ENCODE results near the gene SMG7.

SMG7 gene

DNA sequence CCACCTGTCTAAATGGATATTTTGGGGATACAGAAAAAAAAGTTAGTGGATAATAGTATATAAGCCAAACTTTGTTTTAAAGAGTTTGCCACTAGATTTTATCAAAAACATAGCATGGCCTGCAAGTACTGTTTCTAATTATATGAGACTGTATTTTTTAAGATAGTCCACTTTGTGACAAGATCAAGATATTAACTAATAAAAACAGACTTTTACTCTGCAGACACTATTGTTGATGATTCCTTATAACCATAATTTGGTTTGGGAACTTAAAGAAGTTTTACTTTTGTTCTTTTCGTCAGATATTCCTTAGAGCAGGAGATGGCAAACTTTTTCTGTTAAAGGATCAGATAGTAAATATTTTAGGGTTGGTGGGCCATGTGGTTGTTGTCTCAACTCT lies 36.4 kb downstream of the SMG7 start:
- no peak for DNase-seq (ENCODE audit: low read depth in 2 of 2)

DNA sequence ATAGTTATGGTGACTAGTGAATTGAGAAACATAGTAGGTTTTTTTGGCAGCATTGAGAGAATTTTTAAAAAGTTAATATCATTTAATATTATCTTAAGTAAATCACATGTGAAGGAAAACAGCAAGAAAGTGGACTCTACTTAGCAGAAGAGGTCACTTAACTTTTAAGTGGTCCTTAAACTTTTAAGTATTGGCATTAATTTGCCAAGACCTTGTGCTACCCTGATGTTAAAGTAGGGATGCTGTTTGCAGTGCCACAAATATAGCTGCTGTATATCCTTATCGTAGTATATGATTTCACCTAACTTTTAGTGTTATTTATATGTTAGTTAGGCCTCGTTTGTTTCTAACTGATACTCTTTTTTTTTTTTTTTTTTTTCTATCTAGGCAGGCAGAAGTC lies 40.2 kb downstream of the SMG7 start:
- DNase-seq (ENCODE audit: low read depth in 2 of 2): no peak

DNA sequence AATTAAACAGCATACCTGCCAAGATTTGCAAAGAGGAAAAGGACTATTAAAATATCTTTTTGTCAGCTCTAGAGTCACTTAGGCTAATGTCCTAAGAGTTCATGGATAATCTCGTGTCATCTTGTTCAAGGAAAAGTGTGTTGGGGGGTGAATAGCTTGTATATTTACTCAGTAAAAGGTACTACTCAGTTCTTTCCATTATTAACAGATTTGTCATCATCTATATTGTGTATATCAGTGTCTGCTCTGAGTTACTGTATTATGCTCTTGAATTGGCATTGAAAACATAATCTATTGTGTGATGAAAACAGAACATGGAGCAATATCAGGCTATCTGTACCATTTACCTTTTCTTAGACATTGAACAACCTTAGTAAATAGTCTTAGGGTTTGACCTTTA lies 41.9 kb downstream of the SMG7 start:
- DNase-seq (ENCODE audit: low read depth in 2 of 2): no peak

DNA sequence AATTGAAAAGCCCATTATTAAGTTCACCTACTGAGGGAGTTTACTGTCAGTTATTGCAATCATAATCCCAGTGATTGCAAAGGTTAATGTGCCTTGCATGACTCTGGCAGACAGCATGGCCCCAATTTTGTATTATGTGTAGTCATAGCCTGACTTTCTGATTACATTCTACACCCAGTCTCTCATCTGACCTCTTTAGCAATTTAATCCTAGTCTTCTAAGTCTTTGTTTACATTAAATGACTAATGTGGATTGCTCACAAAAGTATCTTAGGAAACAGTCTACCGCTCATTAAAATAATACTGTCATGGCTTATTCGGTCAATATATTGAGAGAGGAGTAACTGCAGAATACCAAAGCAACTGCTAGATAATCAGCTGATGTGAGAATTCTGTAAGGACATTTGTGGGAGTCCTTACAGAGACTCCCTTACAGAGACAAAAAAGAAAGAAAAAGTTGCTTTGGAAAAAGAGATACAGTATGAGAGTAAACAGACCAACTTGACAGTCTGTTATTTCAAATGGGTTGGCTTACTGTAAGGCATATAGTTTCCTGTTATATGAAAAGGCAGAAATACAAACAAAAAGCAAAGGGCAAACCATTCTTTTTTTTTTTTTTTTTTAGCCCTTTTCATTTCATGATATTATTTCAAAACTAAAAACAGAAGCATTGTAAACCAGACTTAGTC lies 42.8 kb downstream of the SMG7 start:
- no peak for DNase-seq (ENCODE audit: low read depth in 2 of 2)

DNA sequence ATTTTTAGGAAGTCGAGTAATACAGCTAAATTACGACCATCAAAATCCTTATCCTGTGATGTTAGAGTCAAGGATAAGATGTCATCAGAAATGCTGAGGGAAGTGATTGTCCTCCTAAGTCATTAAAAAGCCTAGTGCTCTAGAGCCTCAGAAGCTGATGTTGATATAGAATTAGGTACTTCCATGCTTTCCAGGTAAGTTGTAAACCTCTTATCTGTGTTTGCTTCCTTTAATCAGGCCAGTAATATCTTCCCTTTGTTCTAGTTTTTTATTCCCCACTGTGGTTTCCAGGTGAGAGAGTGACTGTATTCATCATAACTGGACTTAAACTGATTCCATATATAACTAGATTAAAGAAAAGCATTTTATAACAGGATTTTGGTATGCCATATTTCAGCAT lies 44.4 kb downstream of the SMG7 start:
- DNase-seq (ENCODE audit: low read depth in 2 of 2): no peak

DNA sequence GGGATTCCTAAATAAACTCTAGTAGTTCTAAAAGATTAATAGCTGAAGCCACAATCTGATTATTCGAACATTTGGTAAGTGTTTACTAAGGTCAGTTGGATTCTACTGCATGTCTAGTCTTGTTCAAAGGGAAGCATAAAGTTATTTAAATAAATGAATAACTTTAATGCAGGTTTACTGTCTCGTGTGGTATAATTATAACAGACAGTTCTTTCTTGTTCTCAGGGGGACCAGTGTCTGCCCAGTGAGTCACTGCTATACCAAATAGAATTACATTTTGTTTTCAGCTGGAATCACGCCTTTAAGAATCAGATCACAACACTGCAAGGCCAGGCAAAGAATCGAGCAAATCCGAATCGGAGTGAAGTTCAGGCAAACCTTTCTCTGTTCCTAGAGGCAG lies 45.1 kb downstream of the SMG7 start:
- DNase-seq (ENCODE audit: low read depth in 2 of 2): no peak

DNA sequence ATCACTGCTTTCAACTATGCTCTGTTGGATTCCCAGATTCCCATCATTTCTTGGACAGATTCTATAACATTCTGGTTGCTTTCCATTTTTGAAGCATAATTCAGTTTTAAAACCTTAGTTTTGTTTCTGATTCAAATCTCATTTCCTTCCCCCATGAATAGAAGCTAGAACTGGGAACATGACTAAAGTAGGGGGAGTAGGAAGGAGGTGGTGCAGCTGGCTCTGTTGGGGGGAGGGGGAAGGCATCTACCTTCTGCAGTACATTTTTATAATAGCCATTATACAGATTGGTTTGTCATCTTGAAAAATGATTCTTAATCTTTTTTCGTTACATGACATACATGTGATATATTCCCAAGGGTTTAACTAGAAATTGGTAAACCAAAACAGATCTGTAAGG lies 48.1 kb downstream of the SMG7 start:
- no peak for DNase-seq (ENCODE audit: low read depth in 2 of 2)

DNA sequence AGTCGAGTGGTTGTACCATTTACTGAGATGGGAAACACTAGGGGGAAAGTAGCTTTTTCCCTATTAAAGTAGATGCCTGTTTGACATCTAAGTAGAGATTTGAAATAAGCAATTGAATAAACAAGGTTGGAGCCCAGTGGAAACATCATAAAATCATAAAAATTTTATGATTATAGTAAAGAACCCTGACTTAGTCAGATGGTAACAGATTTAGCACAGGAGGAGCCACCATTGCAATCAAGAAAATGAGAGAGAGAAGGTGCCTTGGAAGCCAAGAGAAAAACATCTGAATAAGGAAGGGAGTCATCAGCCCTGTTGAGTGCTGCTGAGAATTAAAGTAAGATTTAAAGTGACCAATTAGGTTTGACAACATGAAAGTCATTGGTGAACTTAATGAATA lies 49.8 kb downstream of the SMG7 start:
- DNase-seq (ENCODE audit: low read depth in 2 of 2): no peak

DNA sequence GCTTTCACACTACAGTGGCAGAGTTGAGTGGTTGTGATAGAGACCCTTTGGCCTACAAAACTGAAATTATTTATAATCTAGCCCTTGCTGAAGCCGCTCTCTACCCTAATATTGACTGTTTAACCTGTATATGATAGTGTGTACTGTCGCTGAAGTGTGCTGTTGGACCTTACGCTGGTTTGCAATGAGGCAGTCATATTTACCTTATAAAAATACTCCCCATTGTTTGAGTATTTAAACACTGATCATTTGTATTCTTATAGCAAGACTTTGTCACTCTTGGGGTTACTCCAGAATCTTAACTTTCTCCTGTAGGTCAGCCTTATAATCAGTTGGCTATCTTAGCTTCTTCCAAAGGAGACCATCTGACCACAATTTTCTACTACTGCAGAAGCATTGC lies 56.3 kb downstream of the SMG7 start:
- DNase-seq (ENCODE audit: low read depth in 2 of 2): no peak

DNA sequence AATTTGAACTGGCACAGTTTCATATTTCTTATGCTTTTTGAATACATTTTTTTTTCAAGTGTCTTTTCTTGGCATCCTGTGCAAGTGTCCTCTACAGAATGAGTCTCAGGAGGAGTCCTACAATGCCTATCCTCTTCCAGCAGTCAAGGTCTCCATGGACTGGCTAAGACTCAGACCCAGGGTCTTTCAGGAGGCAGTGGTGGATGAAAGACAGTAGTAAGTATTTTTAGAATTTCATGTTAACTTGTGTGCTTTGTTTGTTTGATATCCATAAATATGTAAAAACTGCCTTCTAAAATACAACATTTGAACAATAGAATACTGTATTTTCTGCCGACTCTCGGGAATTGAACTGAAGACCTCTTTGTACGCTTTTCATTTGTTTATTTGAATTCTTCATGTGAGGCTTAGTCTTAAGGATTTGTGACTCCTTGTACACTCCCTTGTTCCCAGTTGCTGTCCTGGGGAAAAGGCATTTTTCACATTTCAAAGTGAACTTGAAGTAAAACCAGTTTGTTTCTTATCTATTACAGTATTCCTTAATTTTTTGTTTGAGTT lies 61.4 kb downstream of the SMG7 start:
- DNase-seq (ENCODE audit: low read depth in 2 of 2): no peak

DNA sequence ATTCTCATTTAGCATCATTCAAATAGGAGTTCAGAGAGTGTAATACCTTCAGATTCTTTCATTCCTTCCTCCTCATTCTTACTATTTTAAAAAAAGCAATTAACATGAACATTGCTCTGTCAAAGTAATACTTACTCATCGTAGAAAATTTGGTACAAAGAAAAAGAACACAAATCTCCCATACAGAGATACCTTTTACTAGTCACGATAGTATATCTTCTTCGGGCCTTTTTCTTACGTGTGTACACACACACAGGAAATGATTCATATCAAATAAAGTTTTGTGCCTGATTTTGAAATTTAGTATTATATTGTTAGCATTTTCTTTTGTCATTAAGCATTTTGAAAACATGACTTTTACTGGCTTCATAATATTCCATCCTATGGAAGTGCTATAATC lies 65.1 kb downstream of the SMG7 start:
- no peak for DNase-seq (ENCODE audit: low read depth in 2 of 2)

DNA sequence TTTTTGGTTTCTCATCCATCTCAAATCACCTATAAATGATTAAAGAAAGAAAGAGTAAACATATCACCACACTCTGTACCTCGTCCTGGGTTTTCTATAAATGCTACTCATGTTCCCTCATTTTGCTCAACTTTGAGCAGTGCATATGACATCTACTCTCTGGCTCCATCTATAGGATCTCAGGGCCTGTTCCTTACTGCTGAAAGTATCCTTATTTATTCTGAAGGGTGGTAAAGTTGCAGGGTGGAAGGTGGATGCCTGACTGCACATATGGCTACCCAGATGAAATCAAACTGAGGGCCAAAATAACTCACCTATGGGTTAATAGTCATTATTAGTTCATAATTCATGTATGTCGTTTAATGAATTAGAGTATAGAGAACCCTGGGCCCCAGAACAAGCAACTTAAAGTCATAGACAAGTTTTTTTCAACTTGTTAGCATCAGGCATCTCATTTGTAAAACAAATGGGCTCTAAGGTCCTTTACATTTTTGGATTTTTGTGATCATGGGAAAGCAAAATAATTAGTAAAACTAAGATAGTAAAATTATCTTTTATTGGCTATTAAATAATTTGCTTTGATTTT lies 71.4 kb downstream of the SMG7 start:
- DNase-seq (ENCODE audit: low read depth in 2 of 2): no peak

DNA sequence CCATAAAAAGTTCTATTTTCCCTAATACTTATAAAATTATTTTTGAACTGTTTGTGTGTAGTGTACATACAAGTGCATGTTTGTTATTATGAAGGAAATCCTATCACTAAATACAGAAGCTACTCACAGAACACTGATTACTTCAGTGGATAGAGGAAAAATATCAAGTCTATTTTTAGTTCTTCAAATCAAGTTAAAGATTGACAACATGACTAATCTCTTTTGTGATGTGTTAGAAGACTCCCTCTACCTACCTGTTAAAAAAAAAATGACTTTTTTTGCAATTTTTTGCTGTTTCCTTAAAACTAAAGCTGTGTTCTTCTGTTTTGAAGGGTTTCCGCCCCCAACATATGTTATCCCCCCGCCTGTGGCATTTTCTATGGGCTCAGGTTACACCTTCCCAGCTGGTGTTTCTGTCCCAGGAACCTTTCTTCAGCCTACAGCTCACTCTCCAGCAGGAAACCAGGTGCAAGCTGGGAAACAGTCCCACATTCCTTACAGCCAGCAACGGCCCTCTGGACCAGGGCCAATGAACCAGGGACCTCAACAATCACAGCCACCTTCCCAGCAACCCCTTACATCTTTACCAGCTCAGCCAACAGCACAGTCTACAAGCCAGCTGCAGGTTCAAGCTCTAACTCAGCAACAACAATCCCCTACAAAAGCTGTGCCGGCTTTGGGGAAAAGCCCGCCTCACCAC lies 72.4 kb downstream of the SMG7 start:
- DNase-seq (ENCODE audit: low read depth in 2 of 2): no peak

DNA sequence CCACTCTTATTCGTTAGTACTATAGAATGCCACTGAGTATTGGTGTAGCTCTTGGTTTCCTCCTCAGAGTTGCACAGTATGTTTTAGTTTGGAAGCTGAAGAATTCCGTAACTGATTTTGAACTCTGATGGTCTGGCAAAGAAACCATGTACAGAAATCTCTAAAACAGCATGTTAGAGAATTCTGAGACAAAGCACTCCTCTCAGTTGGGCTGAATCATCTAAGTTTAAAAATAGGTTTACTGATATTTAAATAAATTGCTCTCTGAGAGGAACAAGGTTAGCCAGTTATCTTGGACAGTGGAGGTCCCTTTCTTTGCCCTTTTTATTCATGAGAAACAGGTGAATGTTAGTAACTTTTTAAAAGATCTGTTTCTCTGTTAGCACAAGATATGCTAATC lies 74.1 kb downstream of the SMG7 start:
- no peak for DNase-seq (ENCODE audit: low read depth in 2 of 2)

DNA sequence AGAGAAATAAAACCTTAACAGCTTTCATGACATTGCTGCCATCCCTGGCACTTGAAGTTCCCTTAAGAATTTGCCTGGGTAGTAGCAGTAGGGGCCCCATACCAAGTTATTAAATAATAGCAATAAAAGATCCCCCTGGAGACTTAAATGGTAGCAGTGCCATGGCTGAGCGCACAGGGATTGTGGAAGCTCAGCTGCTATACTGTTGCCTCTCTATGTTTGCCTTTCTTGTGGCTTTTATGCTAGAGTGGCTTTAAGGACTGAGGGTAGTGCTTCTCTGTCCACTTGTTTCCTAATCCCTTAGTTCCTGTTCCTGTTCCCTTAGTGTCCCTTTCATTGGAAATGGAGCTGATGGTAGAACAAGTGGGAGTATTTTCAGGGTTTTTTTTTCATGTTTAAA lies 75.8 kb downstream of the SMG7 start:
- no peak for DNase-seq (ENCODE audit: low read depth in 2 of 2)

DNA sequence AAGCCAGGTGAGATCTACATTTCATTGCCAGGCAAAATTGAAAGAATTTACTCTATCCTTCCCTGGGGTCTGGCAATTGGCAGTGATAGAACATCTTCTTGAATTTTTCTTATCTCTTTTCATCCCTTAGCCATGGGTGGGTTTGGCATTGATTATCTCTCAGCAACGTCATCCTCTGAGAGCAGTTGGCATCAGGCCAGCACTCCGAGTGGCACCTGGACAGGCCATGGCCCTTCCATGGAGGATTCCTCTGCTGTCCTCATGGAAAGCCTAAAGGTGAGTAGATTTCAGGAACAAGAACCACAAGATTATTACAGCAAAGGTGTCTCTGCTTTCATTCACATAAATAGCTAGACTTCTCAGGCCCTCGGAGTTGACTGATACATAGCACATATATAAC lies 78.6 kb downstream of the SMG7 start:
- no peak for DNase-seq (ENCODE audit: low read depth in 2 of 2)

DNA sequence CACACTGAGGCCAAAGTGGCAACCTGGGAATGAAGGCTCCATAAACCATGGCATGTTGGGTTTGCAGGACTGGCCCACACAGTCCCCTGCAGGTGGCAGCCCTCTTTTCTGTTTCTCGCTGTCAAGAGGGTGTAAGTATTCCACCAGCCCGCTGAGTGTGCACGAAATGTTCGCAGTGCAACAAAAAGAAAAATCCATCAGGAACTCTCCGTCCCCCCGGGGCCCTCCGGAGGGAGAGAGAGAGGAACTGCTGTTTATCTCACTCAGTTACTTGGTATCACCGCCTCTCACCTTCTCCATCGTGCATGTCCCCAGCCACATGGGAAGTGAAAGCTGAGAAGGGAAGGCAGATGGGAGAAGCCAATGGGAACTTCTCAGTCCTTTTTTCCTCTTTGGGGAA lies 79.6 kb downstream of the SMG7 start:
- no peak for DNase-seq (ENCODE audit: low read depth in 2 of 2)

DNA sequence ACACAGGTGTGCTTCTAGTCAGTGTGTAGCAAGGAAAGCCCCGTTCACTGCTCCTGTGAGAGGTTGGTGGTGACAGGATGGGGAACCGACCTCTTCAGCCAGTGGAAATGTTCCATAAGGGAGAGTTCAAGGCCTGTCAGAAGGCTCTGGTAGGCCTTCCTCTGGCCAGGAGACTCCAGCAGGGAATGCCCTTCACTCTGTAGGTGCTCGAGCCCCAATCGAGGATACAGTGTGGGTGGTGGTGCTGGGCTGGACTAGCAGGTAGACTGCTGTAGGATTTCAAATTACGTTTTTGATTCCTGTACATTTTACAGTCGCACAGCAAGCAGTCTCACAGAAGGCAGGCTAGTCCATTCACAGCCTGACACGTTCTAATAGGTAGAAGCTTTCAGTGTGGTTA lies 80.1 kb downstream of the SMG7 start:
- DNase-seq (ENCODE audit: low read depth in 2 of 2): no peak

DNA sequence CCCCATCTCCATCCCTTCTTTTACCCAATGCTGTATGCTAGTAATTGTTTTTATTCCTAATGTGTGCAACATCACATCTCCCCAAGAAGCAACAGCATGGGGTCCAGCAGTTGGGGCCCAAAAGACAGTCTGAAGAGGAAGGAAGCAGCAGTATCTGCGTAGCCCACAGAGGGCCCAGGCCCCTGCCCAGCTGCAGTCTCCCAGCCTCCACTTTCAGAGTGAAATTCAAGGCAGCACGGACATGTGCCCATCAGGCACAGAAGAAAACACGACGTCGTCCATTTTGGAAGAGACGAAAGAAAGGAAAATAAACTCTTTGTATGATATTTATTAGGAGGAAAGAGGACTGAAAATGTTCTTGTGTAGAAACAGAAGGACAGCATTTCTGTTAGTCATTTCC lies 80.6 kb downstream of the SMG7 start:
- no peak for DNase-seq (ENCODE audit: low read depth in 2 of 2)

DNA sequence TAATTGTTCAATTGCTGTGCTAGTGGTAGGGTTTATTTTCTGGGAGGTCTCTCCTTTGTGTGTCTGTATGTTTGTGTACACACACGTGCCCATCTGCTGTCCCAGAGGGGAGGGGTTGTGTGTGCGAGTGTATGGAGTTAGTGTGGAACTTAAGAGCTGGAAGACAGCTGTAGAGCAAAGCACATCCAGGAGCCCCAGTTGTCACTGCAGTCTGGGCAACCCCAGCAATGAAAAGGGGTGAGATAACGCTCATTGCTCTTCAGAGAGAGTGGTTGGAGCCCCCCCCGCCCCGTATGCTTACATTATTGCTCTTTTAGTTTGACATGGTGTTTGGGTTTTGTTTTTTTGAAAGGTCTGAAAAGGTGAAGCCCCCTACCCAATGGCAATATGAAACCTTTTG lies 81.0 kb downstream of the SMG7 start:
- no peak for DNase-seq (ENCODE audit: low read depth in 2 of 2)

DNA sequence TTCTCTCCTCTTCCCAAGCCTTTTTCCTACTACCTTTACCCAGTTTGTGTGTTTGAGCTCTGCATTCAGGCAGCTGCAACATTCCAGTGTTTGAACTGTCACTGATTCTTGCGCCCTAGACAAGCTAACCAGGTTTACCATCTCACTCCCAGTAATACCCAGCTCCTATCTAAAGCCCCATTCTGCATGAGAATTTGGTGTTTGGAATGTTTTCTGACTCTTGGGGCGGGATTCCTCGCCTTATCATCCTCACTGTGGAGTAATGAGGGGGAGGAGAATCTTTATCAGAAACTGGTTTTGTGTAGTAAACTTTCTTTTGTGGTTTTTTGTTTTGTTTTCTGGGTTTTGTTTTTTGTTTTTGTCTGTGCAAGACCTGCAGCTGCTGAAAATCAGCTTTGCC lies 81.5 kb downstream of the SMG7 start:
- DNase-seq (ENCODE audit: low read depth in 2 of 2): no peak

DNA sequence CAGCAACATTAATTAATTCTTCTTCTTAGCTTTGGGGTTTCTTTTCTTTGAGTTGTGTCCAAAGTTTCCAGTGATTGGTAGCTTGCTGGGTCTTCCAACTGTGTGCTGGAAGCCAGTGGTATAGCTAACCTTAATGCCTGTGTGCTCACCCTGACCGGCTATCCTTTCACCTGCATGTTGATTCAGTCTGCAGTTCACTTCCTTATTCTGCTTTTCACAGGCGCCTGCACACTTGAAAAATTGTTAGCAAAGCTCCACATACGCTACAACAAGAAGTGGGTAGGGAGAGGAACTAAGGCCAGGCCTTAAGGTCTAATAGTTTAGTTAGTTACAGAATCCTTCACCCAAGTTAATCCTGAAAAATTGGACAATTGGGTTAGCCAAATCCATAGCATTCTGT lies 82.3 kb downstream of the SMG7 start:
- DNase-seq (ENCODE audit: low read depth in 2 of 2): no peak

DNA sequence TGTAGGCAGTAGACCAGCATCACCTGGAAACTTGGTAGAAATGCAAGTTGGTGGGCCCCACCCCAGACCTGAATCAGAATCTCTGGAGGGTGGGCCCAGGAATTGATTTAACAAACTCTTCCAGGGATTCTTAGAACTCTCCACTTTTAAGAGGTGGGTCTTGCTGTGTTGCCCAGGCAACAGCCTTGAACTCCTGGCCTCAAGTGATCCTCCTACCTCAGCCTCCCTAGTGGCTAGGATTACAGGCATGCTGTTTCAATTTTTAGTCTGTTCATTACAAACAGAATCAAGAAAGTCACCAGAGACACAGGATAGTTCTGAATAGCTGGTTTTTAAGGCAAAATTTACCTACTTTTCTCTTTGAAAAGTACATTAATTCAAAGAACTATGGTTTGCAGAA lies 86.8 kb downstream of the SMG7 start:
- DNase-seq (ENCODE audit: low read depth in 2 of 2): no peak

Data from stimulated activated CD4-positive, alpha-beta T cell treated with anti-CD3 and anti-CD28 coated beads, Interleukin-1b, Interleukin-23, amount 100 ng/mL, for 4 hours (primary cell).